K562 (cell line): ENCODE results near the gene AFG1L. TPM values are rescaled to one million over a fixed set of nuclear protein-coding genes. Genes with fewer than 3 reads are reported as not detected.

Experiments
- ATAC-seq: fragments of 200-7000 bp; cut with Tn5 transposase; 3 replicates; pipeline ENCODE4 v1.9.1; 2020; ENCODE audit warnings: moderate library complexity
- BruUV-seq: library from RNA; stranded (reverse); fragments of 400-500 nt; replicated peaks from 2 replicates; lab custom pipeline; 2021; lab: Mats Ljungman, UMichigan
- CTCF ChIA-PET: fragments of 300-600 bp; formaldehyde crosslinking; extraction: SDS; loops from one replicate; lab custom pipeline; 2021; ENCODE audit warnings: low intra/inter-chr PET ratio; lab: Yijun Ruan, JAX
- POLR2A ChIA-PET: fragments of 300-600, 350-650 bp; sonication (Branson Sonifier 250); formaldehyde crosslinking; extraction: SDS; loops from one replicate; lab custom pipeline; 2021; ENCODE audit warnings: antibody characterized with exemption, inconsistent platforms; lab: Yijun Ruan, JAX
- DNase-seq, 4 experiments: peaks; one replicate each; pipeline versions ENCODE4 v3.0.0 to v3.0.0-alpha.2; 2011 to 2018; ENCODE audit warnings: low spot score in 3 of 4, mixed read lengths in 3 of 4; ENCODE audit errors: extremely low read depth in 1 of 4
- FAIRE-seq: peaks from 2 replicates; lab custom pipeline; 2011; peaks lifted over from hg19 to GRCh38; lab: Jason Lieb, UNC
- H2AFZ ChIP-seq: 2 replicates; pipeline ENCODE4 v1.6.0; 2011; ENCODE audit warnings: low read depth, low read length, control low read depth, inconsistent platforms
- H3K27ac ChIP-seq: fragments of 200-600 bp; 3 replicates; pipeline ENCODE4 v1.8.0; 2011; ENCODE audit warnings: low read depth, mild to moderate bottlenecking, control low read depth, inconsistent platforms, low read length, moderate library complexity, mixed read lengths; ENCODE audit errors: extremely low read depth
- H3K27me3 ChIP-seq, 2 experiments: fragments of 300-600 bp in 1 of 2; 2 replicates in 1 of 2; 3 replicates in 1 of 2; pipeline versions ENCODE4 v1.6.0 to v1.8.0; 2011; ENCODE audit warnings: inconsistent platforms in 2 of 2, low read length in 2 of 2, mild to moderate bottlenecking in 1 of 2, mixed read lengths in 1 of 2, moderate library complexity in 1 of 2; ENCODE audit not compliant: control insufficient read depth in 2 of 2, insufficient read depth in 2 of 2
- H3K36me3 ChIP-seq: fragments of 300-600 bp; 3 replicates; pipeline ENCODE4 v1.8.0; 2011; ENCODE audit warnings: mild to moderate bottlenecking, low read length, inconsistent platforms; ENCODE audit not compliant: control insufficient read depth, insufficient read depth
- H3K4me1 ChIP-seq, 2 experiments: fragments of 200-600 bp in 1 of 2; replicated peaks in 1 of 2; 2 replicates in 1 of 2; 3 replicates in 1 of 2; pipeline versions ENCODE4 v1.5.1 to v1.8.0; 2011; ENCODE audit warnings: inconsistent platforms in 2 of 2, low read length in 2 of 2, mild to moderate bottlenecking in 1 of 2, mixed read lengths in 1 of 2, moderate library complexity in 1 of 2; ENCODE audit not compliant: control insufficient read depth in 2 of 2, insufficient read depth in 2 of 2
- H3K4me2 ChIP-seq: 2 replicates; pipeline ENCODE4 v1.6.1; 2011; ENCODE audit warnings: low read length, control low read depth, inconsistent platforms, mixed read lengths; ENCODE audit not compliant: insufficient read depth
- H3K4me3 ChIP-seq: fragments of 200-600 bp; sonication (generic), shearing (Covaris generic); 2 replicates; pipeline ENCODE4 v1.5.1; 2016; ENCODE audit warnings: control low read depth, inconsistent platforms
- H3K79me2 ChIP-seq: fragments of 200-600 bp; 3 replicates; pipeline ENCODE4 v1.8.0; 2011; ENCODE audit warnings: low read length, inconsistent platforms; ENCODE audit not compliant: control insufficient read depth, insufficient read depth
- H3K9ac ChIP-seq, 2 experiments: 2 replicates each; pipeline versions ENCODE4 v1.6.0 to v1.6.1; 2011; ENCODE audit warnings: low read depth in 2 of 2, low read length in 2 of 2, control low read depth in 1 of 2, inconsistent platforms in 1 of 2, mild to moderate bottlenecking in 1 of 2, mixed read lengths in 1 of 2; ENCODE audit not compliant: insufficient read depth in 1 of 2
- H3K9me1 ChIP-seq: one replicate; pipeline ENCODE4 v1.6.0; 2011; ENCODE audit warnings: inconsistent platforms, mild to moderate bottlenecking, low read length, moderate library complexity; ENCODE audit not compliant: control insufficient read depth, insufficient read depth
- H3K9me3 ChIP-seq: replicated peaks from 2 replicates; pipeline ENCODE4 v1.5.1; 2011; ENCODE audit warnings: low read depth, low read length, inconsistent platforms; ENCODE audit not compliant: control insufficient read depth, insufficient read depth
- H4K20me1 ChIP-seq: replicated peaks from 2 replicates; pipeline ENCODE4 v1.6.1; 2011; ENCODE audit warnings: low read length, inconsistent platforms, mixed read lengths; ENCODE audit not compliant: control insufficient read depth, insufficient read depth
- HINFP ChIP-seq: fragments of 450-650 bp; conservative IDR thresholded peaks from 2 replicates; pipeline ENCODE4 v1.6.1; 2016; ENCODE audit warnings: missing genetic modification characterization, low read depth, mild to moderate bottlenecking, control low read depth, missing compliant biosample characterization
- MAFK ChIP-seq: IDR thresholded peaks from 2 replicates; pipeline ENCODE4 v1.6.1; 2011; ENCODE audit warnings: low read length, improper control_type of control experiment
- MEIS2 ChIP-seq: fragments of 450-650 bp; IDR thresholded peaks from 2 replicates; pipeline ENCODE4 v1.6.1; 2014; ENCODE audit warnings: mild to moderate bottlenecking; ENCODE audit not compliant: partially characterized antibody
- PCBP2 ChIP-seq: fragments of 200-400 bp; formaldehyde crosslinking; IDR thresholded peaks from 2 replicates; pipeline ENCODE4 v1.6.1; 2018; ENCODE audit warnings: low read length, low read depth, mild to moderate bottlenecking, moderate library complexity; ENCODE audit not compliant: poor library complexity, severe bottlenecking
- PRDM10 ChIP-seq: fragments of 450-650 bp; IDR thresholded peaks from 2 replicates; pipeline ENCODE4 v1.6.1; 2018; ENCODE audit not compliant: partially characterized antibody
- RBM17 ChIP-seq: fragments of 200-400 bp; formaldehyde crosslinking; IDR thresholded peaks from 2 replicates; pipeline ENCODE4 v1.6.1; 2017; ENCODE audit warnings: low read depth, mild to moderate bottlenecking, low read length, borderline replicate concordance
- RBM39 ChIP-seq: fragments of 200-400 bp; formaldehyde crosslinking; optimal IDR thresholded peaks from 2 replicates; pipeline ENCODE3; 2018; ENCODE audit warnings: low read depth, low read length
- THAP7 ChIP-seq: fragments of 250-450 bp; sonication (Bioruptor Pico); IDR thresholded peaks from 2 replicates; pipeline ENCODE4 v1.5.0; 2021
- XRCC3 ChIP-seq: fragments of 450-650 bp; IDR thresholded peaks from 2 replicates; pipeline ENCODE4 v1.6.1; 2017; ENCODE audit warnings: mild to moderate bottlenecking, moderate library complexity
- ZNF408 ChIP-seq: fragments of 250-450 bp; sonication (Bioruptor Pico); IDR thresholded peaks from 2 replicates; pipeline ENCODE4 v1.4.0; 2020; ENCODE audit warnings: low read depth, mild to moderate bottlenecking, moderate library complexity
- ZNF41 ChIP-seq: fragments of 250-450 bp; sonication (Bioruptor Pico); conservative IDR thresholded peaks from 2 replicates; pipeline ENCODE4 v1.4.0; 2020; ENCODE audit warnings: mild to moderate bottlenecking
- WGBS: fragments of 100-300 bp; shearing (Covaris generic); methylation state at CpG from one replicate; pipeline ENCODE4 v1.1.6; 2016; ENCODE audit warnings: low coverage, mixed read lengths; ENCODE audit not compliant: insufficient coverage; ENCODE audit errors: missing lambda C conversion rate; 5-methylcytosine and 5-hydroxymethylcytosine counted together
- in situ Hi-C: fragments of 300-500 bp; cut with MboI; formaldehyde crosslinking; loops from 4 replicates; pipeline ENCODE4 v1.15.0; 2018; ENCODE audit warnings: inconsistent platforms, mixed read lengths
- intact Hi-C: fragments of 100-400 bp; cut with micrococcal nuclease; formaldehyde crosslinking; loops from 2 replicates; pipeline ENCODE4 v1.14.2; 2022
- polyA plus RNA-seq, 8 experiments: library from polyadenylated mRNA; depleted of rRNA in 4 of 8; stranded (reverse) in 5 of 8; unstranded in 3 of 8; fragments of >200 nt; fragmentation: Nextera tagmentation in 2 of 8; fragmentation: Illumina TruSeq in 1 of 8; extraction: Ambion mirVana in 2 of 8; extraction: Trizol in 1 of 8; gene quantifications; 2 replicates each; pipeline versions ENCODE4 v1.2.1 to v1.2.3, GENCODE V29; 2011 to 2014; ENCODE audit warnings: inconsistent platforms in 1 of 8, missing spikeins in 1 of 8
- total RNA-seq, 7 experiments: library from RNA; depleted of rRNA in 6 of 7; stranded (reverse); fragments of >200 nt in 6 of 7; fragmentation: Illumina TruSeq in 2 of 7; extraction: Trizol in 2 of 7; gene quantifications; 2 replicates each; pipeline versions ENCODE4 v1.2.1 to v1.2.3, GENCODE V29; 2011 to 2021; ENCODE audit warnings: low replicate concordance in 1 of 7
- TF ChIP-seq, protein P1 (sequence below): fragments of 250-450 bp; sonication (Bioruptor Pico); IDR thresholded peaks from 2 replicates; pipeline ENCODE4 v1.8.0; 2022; ENCODE audit warnings: moderate library complexity, mild to moderate bottlenecking, inconsistent platforms

AFG1L gene
- total and polyA plus RNA-seq, 9 of the 15 experiments (the other 6 are each of a cell fraction or from before 2014, with no cell fraction given): 2.2 to 15.5 (median 5.8) TPM

- no peaks in the 10 kb centered on the region for H3K79me2 ChIP-seq
- H3K27me3 ChIP-seq: peaks cover 0 to 17% of the 10 kb centered on the region in 2 experiments; a peak in 1 of 5 replicates
- no peak for ATAC-seq
- POLR2A ChIA-PET: interaction anchor here (0.6 kb wide), 1 partner anchor 389 kb away, joined by 3 read pairs; no protein-coding TSS in a partner anchor
- no peak for FAIRE-seq
- 11% methylated on average over 8 of the region's 11 CpGs for WGBS
- H4K20me1 ChIP-seq: no peaks in the 10 kb centered on the region
- no peak for DNase-seq
- BruUV-seq: no TSS peak
- H3K9ac ChIP-seq: no peak overlapping the region
- no peaks in the 10 kb centered on the region for H3K4me1 ChIP-seq
- H3K9me3 ChIP-seq: no peaks in the 10 kb centered on the region
- no peak overlapping the region for H2AFZ ChIP-seq
- H3K9me1 ChIP-seq: no peaks in the 10 kb centered on the region
- no peak overlapping the region for H3K4me3 ChIP-seq
- no peak overlapping the region for H3K27ac ChIP-seq
- no peak overlapping the region for H3K4me2 ChIP-seq
- intact Hi-C loops: no loop called here
- in situ Hi-C loops: no loop called here
- CTCF ChIA-PET: no interaction called here
- H3K36me3 ChIP-seq: no peaks in the 10 kb centered on the region
- TF ChIP-seq PRDM10: no peak
- no peak for TF ChIP-seq THAP7 (CRISPR knock-in tag)
- TF ChIP-seq MEIS2: no peak
- no peak for TF ChIP-seq RBM17
- no peak for TF ChIP-seq XRCC3
- no peak for TF ChIP-seq ZNF408 (CRISPR knock-in tag)
- TF ChIP-seq ZNF41 (CRISPR knock-in tag): no peak
- TF ChIP-seq MAFK: no peak
- TF ChIP-seq, protein P1, sequence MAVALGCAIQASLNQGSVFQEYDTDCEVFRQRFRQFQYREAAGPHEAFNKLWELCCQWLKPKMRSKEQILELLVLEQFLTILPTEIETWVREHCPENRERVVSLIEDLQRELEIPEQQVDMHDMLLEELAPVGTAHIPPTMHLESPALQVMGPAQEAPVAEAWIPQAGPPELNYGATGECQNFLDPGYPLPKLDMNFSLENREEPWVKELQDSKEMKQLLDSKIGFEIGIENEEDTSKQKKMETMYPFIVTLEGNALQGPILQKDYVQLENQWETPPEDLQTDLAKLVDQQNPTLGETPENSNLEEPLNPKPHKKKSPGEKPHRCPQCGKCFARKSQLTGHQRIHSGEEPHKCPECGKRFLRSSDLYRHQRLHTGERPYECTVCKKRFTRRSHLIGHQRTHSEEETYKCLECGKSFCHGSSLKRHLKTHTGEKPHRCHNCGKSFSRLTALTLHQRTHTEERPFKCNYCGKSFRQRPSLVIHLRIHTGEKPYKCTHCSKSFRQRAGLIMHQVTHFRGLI (CRISPR knock-in tag): no peak
- no peak for TF ChIP-seq HINFP (tag)
- TF ChIP-seq PCBP2: no peak
- no peak for TF ChIP-seq RBM39
These were observed 240.4 kb downstream of the AFG1L start for GRCh38 chr6:108535114-108535742.
